ENCODE results near the gene VSTM2L.

GRCh38 chr20:37912874-37913273 is 9.9 kb downstream of the VSTM2L start:
- no peak for TF ChIP-seq EZH2 (IDR thresholded peaks at IDR 0.05; ENCODE audit: borderline replicate concordance, low read depth, low read length, severe bottlenecking)
- TF ChIP-seq CTCF (IDR thresholded peaks at IDR 0.05; ENCODE audit: borderline replicate concordance, extremely low read depth, low read length, poor library complexity, severe bottlenecking): no peak

Data from DND-41 (cell line).